GM19397 (cell line): ENCODE data around the gene ANKRD52.
A peak's percentile ranks its signal among the peaks of the same experiment; 100 is the strongest.
"Not testable (repeated sequence)": the region's sequence is repeated elsewhere in the genome, so short reads cannot be mapped to it uniquely, and the experiment has no call there.

Experiments used
- ATAC-seq: cut with Tn5 transposase; IDR thresholded peaks from one replicate; pipeline ENCODE4 v1.9.1; 2021; ENCODE audit warnings: mild to moderate bottlenecking, moderate library complexity; ENCODE audit not compliant: unreplicated experiment

Gene ANKRD52

DNA sequence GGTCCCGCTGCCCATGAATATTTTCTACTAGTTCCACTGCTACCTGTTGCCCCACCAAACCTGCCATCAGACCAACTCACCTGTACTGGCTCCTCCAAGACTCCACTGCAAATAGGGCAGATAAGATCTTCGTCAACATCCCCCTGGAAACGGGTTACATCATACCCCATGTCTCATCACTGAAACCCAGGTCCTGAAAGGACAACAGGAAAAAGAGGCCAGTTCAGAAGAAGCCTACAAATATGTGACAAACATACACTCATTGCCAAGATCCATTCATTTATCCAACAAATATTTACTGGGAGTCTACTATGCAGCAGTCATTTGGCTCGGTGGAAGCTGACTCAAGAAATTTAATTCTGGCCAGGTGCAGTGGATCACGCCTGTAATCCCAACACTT is 44.3 kb downstream of the ANKRD52 start:
- no peak for ATAC-seq

DNA sequence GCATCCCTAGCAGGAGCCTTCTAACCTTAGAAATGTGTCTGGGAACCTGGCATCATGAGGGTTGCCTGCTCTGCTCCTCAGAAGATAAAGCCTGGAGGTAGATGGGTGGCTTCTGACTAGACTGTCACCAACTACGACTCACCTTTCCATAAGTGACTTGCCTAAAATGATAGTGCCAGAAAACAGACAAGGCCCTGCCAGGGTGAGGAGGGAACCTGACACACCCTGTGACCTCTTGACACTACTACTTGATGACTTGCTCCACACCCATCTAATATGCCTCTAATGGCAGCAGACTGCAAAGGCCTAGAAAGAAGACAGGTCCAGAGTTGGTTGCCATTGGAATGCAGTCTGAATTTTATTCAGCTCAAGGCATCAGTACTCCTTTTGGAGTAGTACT is 45.8 kb downstream of the ANKRD52 start:
- ATAC-seq, result no peak

DNA sequence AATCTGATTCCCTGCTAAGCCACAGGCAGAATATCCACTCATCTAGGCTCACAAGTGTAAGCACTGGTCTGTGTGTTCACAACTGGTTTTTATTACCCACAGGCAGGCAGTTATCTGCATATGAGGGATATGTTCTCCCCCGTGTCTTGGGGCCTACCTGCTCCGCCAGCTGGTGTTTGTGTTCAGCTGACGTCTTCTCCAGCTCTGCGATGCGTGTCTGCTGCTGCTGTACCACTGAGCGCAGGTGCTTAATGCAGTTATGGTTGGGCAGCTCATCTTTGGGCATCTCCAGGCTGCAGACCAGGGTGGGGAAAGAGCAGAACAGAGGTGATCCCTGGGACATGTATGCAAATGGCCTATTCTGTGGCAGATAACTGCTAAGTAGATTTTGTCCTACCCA is 50.2 kb downstream of the ANKRD52 start:
- no peak for ATAC-seq

DNA sequence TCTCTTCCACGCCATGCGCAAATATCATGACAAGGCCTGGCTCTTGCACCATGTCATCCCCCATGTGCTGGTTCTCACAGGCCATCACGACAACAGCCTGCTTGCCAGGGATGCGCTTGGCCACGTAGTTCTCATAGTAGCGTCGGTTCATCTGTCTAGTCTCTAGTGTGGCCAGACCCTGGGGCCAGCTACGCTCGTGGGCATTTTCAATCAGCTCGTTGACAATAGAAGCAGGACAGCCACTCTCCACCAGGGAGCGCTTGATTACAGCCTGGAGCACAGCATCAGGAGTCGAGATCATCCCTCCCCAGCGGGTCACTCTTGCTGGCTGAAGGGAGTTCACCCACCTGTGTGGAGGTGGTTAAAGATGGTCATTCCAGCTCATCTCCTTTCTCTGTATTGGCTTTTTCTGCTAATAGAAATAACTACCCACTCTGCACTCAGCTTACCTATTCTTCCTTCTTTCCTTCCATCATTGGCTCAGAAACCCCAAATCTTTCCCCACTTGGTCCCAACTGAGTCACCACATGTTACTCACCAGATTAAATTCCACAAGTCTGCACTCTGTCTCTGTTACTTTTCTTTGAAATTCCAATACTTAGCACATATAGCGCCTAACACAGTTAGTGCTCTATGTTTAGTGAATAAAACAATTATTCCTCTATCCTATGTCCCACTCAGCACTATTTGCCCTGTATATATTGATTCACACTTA is 51.6 kb downstream of the ANKRD52 start:
- ATAC-seq, result no peak

DNA sequence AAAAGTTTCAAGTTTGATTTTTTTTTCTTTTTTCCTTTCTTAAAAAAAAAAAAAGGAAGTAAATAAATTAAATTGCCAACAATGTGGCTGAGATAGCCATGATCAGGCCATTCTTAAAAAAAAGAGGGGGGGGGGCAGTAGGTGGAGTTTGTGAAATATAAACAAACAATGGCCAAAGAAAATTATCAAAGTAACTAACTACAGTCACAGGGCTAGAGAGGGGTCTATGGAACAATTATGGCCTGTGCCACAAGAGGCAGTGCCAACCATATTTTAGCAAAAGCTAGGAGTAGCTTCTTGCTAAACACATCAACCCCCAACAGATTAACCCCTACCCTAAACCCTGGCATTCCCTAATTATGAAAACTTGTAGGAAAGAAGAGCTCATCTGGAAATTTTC is 52.7 kb downstream of the ANKRD52 start:
- no peak for ATAC-seq

DNA sequence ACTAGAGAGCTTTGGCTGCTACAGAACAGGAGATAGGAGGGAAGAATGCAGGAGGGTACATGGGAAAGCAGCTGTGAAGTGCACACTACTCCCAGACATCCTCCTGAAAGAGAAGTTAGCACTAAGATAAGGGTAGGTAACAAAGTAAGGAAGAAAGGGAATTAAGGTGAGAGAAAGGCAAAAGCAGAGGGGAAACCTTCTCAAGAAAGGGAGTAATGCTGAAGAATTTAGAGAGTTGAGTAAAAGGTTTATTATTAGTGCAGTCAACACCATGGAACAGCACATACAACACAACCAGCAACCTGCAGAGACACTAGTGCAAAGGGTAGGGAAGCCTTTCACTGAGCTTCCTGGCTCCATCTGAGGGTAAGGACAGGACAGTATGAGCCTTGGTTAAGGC is 53.9 kb downstream of the ANKRD52 start:
- no peak for ATAC-seq

DNA sequence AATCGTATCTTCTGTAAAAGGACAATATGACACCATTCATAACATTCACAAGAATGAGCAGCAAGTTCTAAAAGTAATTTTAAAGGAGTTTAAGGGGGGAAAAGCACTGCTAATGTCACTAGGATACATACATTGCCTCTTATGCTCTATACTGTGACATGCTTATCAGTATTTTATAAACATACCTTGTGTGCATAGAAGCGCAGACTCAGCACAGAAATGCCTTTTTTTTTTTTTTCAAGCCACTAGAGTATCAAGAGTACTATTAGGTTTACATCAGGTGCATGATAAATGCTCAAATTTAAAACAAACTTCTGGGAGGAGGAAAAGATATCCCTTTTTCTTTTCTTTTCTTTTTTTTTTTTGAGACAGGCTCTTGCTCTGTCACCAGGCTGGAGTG is 55.3 kb downstream of the ANKRD52 start:
- ATAC-seq, result no peak

DNA sequence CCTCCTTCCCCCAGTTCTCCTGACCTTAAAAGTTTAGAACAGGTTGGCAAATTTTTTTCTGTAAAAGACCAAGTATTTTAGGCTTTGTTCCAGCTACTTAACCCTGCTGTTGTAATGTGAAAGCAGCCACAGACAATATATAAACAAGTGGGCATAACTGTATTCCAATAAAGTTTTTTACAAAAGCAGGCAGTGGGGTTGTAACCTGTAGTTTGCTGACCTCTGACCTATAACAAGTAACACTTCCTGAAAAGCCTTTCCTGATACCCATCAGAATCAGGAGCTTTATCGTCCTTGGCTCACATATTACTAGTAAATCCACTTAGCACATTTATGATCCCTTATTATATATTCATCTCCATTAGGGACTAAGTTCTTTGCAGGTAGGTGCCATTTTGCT is 55.8 kb downstream of the ANKRD52 start:
- ATAC-seq, result no peak

DNA sequence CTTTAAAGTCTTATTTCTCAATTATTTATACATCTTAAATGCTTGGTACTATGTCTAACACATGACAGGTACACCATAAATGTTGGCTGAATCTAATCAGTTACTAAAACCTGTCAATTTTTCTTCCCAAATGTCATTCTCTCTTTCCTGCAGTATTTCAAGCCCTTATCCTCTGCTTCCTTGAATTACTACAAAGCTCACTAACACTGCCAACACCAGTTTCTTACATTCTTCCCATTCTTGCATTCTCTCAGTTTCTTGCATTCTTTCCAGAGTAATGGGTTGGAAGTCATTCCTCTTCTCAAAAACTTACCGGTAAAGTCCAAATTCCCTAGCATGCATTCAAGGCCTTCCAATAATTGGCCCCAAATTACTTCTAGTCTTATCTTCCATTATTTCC is 59.3 kb downstream of the ANKRD52 start:
- no peak for ATAC-seq

DNA sequence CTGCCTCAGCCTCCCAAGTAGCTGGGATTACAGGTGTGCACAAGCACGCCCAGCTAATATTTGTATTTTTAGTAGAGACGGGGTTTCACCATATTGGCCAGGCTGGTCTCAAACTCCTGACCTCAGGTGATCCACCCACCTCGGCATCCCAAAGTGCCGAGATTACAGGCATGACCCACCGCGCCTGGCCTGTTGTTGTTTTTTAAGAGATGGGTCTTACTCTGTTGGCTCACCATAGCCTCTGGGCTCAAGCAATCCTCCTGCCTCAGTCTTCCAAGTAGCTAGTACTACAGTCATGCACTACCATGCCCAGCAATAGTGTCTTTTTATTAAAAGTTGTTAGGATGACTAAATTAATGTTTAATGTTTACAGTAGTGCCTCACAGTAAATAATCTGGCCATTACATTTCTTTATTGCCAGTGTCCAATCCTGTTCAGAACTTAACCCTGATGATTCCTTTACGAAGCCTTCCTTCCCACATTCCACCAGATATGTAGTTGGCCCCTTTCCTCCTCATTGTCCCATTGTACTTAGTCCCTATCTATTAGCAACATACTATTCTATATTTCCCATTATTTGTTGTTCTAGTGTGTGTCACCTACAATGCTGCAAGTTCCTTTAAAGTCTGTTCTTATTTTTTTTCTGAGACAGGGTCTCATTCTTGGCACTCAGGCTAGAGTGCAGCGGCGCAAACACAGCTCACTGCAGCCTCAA is 60.1 kb downstream of the ANKRD52 start:
- ATAC-seq, result no peak

DNA sequence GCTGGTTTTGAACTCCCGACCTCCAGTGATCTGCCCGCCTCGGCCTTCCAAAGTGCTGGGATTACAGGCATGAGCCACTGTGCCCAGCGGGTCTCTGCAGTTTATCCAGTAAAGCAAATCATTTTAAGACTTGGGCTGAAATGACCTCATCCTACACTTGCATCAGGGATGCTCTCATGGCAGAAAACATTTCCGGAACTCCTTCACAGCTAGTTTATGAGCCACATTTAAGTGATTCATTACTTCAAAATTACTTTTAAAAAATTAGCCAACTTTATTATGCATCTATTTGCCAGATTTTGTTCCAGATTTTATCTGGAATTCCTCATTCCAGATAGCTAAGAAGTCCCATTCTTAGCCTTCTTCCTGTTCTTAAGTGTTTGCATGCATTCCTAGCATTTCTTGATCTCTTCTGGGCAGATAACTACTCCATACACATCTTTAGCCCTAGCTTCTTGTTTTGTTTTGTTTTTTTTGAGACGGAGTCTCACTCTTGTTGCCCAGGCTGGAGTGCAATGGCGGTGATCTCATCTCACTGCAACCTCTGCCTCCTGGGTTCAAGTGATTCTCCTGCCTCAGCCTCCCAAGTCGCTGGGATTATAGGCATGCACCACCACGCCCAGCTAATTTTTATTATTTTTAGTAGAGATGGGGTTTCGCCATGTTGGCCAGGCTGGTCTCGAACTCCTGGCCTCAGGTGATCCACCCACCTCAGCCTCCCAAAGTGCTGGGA is 61.2 kb downstream of the ANKRD52 start:
- ATAC-seq, result not testable (repeated sequence)

DNA sequence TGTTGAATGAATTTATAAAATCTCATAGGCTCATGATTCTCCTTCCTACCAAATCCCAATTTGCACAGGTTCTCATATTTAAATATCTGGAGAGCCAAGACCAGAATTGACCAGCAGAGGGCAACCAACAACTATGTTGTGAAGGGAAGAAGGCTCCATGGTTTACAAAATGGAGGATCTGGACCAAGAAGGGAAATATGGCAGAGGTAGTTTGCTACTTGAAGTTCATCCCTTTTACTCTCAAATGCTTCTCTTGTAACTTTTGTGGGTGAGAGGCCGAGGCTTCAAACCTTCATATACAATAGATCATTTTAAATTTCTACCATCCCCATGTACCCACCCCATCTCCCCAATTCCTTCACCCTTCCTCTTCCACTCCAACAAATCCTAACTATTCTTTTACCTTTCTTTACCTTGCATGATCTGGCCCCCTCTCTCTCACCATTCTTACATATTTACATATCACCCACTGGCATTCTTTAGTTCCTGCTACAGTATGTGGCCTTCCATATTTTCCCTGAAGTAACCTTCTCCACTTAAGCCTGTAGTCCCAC is 65.1 kb downstream of the ANKRD52 start:
- ATAC-seq, result no peak

DNA sequence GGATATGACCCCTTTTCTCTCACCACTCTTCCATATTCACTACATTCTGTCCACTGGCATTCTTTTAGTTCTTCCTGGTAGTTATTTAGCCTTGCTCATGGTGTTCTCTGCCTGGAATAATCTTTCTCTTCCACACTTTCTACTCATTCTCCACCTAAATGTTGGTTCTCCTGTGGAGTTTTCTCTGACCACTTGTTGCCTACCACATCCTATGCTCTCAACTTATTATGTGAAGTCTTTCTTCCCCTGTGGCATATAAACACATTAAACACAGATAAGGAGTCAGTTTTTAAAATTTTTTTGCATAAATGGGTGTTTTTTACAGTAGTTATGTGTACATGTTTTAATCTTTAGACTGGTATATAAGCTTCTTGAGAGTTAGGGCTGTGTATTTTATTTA is 65.6 kb downstream of the ANKRD52 start:
- no peak for ATAC-seq

DNA sequence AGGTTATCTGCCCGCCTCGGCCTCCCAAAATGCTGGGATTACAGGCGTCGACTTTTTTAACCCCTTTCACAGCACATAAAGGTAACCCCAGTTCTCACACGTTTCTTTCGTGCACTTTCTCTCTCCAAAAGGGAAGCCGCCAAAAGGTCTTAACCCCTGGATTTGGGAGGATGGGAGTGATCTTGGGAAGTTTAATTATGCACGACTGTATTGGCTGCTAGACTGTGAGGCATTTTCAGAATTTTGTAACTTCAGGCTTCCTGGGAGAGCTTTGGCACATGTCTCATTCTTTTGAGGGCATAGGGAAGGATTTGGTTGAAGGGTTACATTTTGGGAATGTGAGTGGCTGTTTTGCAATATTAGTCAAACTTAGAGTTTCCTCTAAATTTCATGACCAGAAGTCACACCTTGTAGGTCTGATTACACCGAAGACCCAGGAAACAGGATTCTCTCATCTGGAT is 67.5 kb downstream of the ANKRD52 start:
- ATAC-seq, result no peak

DNA sequence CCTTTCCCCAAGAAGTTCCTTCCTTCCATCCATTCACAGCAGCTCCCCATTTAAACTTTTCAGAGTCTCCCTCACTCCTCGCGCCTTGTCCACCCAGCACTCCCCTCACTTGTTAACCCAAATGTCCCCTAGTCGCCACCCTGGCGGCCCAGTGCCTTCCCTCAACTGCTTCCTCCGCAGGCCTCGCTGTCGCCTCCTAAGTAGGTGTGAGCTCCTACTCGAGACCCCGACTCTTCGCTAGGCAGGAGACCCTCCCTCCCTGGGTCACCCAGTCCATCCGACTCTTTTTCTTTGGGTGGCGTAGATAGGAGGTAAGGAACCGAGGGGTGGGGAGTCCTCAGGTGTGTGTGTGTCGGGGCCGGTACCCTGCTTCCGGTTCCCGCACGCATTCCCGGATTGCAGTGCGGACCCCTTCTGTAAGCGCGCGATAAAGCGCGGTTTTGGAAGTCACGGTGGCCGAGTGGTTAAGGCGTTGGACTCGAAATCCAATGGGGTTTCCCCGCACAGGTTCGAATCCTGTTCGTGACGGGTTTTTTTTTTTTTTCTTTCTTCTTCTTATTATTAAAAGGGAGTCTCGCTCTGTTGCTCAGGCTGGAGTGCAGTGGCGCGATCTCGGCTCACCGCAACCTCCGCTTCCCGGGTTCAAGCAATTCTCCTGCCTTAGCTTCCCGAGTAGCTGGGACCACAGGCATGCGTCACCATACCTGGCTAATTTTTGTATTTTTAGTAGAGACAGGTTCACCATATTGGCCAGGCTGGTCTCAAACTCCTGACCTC is 68.1 kb downstream of the ANKRD52 start:
- peak; percentile 26 for ATAC-seq

DNA sequence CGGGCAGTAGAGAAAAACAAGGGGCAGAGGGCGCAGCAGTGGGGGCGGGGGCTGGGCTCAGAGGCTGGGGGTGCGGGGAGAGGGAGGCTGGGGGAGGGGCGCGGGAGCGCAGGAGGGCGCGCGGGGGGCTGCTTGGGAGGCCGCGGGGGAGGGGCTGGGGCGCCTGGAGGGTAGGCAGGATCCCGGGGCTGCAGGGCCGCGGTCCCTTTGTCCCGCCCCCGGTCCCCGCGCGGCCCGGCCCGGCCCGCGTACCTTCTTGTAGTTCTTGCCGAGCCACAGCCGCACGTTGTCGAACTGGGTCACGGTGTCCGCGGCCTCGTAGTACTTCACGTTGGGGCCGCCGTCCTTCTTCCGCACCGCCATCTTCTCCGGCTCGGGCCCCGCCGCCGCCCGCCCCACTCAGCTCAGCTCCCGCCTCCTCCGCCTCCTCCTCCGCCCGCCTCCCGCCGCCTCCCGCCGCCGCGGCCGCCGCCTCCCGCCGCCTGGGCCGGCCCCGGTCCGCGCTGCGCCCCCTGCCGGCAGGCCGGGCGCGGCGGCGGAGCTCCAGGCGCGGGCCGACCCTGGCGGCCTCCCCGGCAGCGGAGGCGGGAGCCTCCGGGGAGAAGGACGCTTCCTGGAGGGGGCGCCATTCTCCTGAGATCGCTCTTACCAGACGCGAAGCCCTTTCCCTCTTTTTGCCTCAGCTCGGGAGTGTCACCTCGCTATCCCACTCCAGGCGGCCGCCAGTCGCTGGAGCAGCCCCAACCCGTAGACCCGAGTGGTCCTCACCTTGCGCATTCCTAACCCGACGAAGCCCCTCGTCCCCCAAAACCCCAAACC is 68.9 kb downstream of the ANKRD52 start, which contains the start of gene SMARCC2:
SMARCC2 (minus strand) TSS at position 385 of the 819 bp plus-strand sequence; CDS start at position 363, 22 bp downstream.
- peak; percentile 83 for ATAC-seq

DNA sequence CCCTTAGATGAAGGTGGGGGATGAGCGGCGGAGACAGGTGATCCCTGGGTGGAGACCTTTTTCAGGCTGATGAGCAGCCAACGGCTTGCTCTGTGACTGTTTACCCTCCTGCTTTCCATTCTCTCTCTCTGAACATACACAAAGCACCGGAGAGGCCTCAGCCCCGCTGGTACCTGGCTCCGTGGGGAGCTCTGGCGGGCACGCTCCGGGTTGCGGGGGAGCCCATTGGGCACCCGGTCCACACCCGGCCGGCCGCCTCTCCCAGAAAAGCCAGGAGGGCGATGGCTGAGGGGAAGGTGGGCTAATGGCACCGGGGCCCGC is 69.4 kb downstream of the ANKRD52 start:
- no peak for ATAC-seq

DNA sequence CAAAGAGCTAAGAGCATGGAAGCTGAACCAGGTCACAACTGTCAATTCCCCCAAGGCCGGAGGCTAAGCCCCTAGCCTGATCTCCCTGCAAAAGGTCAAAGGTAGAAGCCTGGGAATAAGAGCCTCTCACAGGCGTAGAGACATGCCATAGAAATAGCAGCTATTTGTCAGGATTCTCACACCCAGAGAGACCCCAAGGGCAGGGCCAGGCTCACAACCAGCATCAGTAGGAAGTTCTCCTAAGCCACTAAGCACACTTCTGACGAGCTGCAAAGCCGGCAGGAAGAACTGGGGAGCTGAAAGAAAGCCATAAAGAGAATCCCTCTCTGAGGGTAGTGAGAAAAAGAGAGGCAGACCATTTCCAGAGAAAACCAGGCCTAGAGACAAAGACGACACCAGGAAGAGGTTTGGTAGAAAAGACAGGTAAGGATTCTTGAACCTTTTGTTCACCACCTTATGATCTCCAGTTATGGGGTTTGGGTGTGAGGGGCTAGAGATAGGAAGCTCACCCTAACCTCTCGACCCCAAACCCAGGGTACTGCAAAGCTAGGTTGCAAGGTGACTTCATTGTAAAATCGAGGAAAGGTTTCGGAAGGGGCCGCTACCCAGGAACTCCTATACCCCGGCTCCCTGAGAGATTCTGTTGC is 69.9 kb downstream of the ANKRD52 start:
- no peak for ATAC-seq
